ENCODE results near the gene WNK2.

Gene WNK2

GRCh38 chr9:93232388-93232960 lies 48.5 kb downstream of the WNK2 start:
- no peak overlapping the region for H3K27ac ChIP-seq (ENCODE audit: low read depth, low read length)
- H3K4me3 ChIP-seq (ENCODE audit: low read length): no peak overlapping the region
- H3K27me3 ChIP-seq (ENCODE audit: insufficient read depth, low read length): no peaks in the 10 kb centered on the region
- H3K4me1 ChIP-seq (ENCODE audit: insufficient read depth, low read length): no peaks in the 10 kb centered on the region
- H3K9ac ChIP-seq (ENCODE audit: low read depth, low read length): no peak overlapping the region
- WGBS: 87% methylated on average over 12 of the region's 12 CpGs
- 0 out of 2 replicates have a peak, but pooled peaks cover 4% of the 10 kb centered on the region for H3K36me3 ChIP-seq (ENCODE audit: insufficient read depth, low read length)
- H3K9me3 ChIP-seq (ENCODE audit: insufficient read depth, low read depth, low read length): no peaks in the 10 kb centered on the region

- H3K4me1 ChIP-seq (ENCODE audit: insufficient read depth, low read length): no peaks in the 10 kb centered on the region
- 78% methylated on average over 7 of the region's 7 CpGs for WGBS
- H3K9ac ChIP-seq (ENCODE audit: low read depth, low read length): no peak overlapping the region
- no peaks in the 10 kb centered on the region for H3K27me3 ChIP-seq (ENCODE audit: insufficient read depth, low read length)
- H3K9me3 ChIP-seq (ENCODE audit: insufficient read depth, low read depth, low read length): no peaks in the 10 kb centered on the region
- no peak overlapping the region for H3K27ac ChIP-seq (ENCODE audit: low read depth, low read length)
- peaks cover 5% of the 10 kb centered on the region; the same call in 1 of the 2 replicates for H3K36me3 ChIP-seq (ENCODE audit: insufficient read depth, low read length)
- H3K4me3 ChIP-seq (ENCODE audit: low read length): no peak overlapping the region
These were observed 49.1 kb downstream of the WNK2 start for GRCh38 chr9:93233033-93233432.

- H3K9me3 ChIP-seq (ENCODE audit: insufficient read depth, low read depth, low read length): no peaks in the 10 kb centered on the region
- H3K27me3 ChIP-seq (ENCODE audit: insufficient read depth, low read length): no peaks in the 10 kb centered on the region
- WGBS: 95% methylated on average over 15 of the region's 15 CpGs
- no peak overlapping the region for H3K4me3 ChIP-seq (ENCODE audit: low read length)
- no peaks in the 10 kb centered on the region for H3K4me1 ChIP-seq (ENCODE audit: insufficient read depth, low read length)
- H3K9ac ChIP-seq (ENCODE audit: low read depth, low read length): no peak overlapping the region
- H3K36me3 ChIP-seq (ENCODE audit: insufficient read depth, low read length): peaks cover 7% of the 10 kb centered on the region; the same call in 1 of the 2 replicates
- H3K27ac ChIP-seq (ENCODE audit: low read depth, low read length): no peak overlapping the region
These were observed 50.7 kb downstream of the WNK2 start for GRCh38 chr9:93234600-93234999.

GRCh38 chr9:93235300-93235960 lies 51.5 kb downstream of the WNK2 start:
- Histone ChIP-seq H3K4me1 (ENCODE audit: insufficient read depth, low read length) (no peaks in the 10 kb centered on the region), H3K27ac (ENCODE audit: low read depth, low read length) (no peak overlapping the region), H3K9me3 (ENCODE audit: insufficient read depth, low read depth, low read length) (no peaks in the 10 kb centered on the region), H3K9ac (ENCODE audit: low read depth, low read length) (no peak overlapping the region), H3K4me3 (ENCODE audit: low read length) (no peak overlapping the region), H3K27me3 (ENCODE audit: insufficient read depth, low read length) (no peaks in the 10 kb centered on the region), H3K36me3 (ENCODE audit: insufficient read depth, low read length) (peaks cover 7% of the 10 kb centered on the region; the same call in 1 of the 2 replicates)
- 94% methylated on average over 16 of the region's 16 CpGs for WGBS

- no peaks in the 10 kb centered on the region for H3K27me3 ChIP-seq (ENCODE audit: insufficient read depth, low read length)
- WGBS: 91% methylated on average over 15 of the region's 15 CpGs
These were observed 52.7 kb downstream of the WNK2 start for GRCh38 chr9:93236541-93237206.

GRCh38 chr9:93237540-93237939 lies 53.6 kb downstream of the WNK2 start:
- Histone ChIP-seq H3K4me3 (ENCODE audit: low read length) (no peak overlapping the region), H3K36me3 (ENCODE audit: insufficient read depth, low read length) (peaks cover 11% of the 10 kb centered on the region; the same call in 1 of the 2 replicates), H3K4me1 (ENCODE audit: insufficient read depth, low read length) (no peaks in the 10 kb centered on the region), H3K9ac (ENCODE audit: low read depth, low read length) (no peak overlapping the region), H3K27me3 (ENCODE audit: insufficient read depth, low read length) (no peaks in the 10 kb centered on the region), H3K27ac (ENCODE audit: low read depth, low read length) (no peak overlapping the region), H3K9me3 (ENCODE audit: insufficient read depth, low read depth, low read length) (no peaks in the 10 kb centered on the region)
- 94% methylated on average over 2 of the region's 2 CpGs for WGBS

More at GRCh38 chr9:93236541-93237206, 52.7 kb downstream of the WNK2 start:
- Histone ChIP-seq H3K9ac (ENCODE audit: low read depth, low read length) (no peak overlapping the region), H3K4me1 (ENCODE audit: insufficient read depth, low read length) (no peaks in the 10 kb centered on the region), H3K9me3 (ENCODE audit: insufficient read depth, low read depth, low read length) (no peaks in the 10 kb centered on the region), H3K4me3 (ENCODE audit: low read length) (no peak overlapping the region), H3K27ac (ENCODE audit: low read depth, low read length) (no peak overlapping the region), H3K36me3 (ENCODE audit: insufficient read depth, low read length) (peaks cover 11% of the 10 kb centered on the region; the same call in 1 of the 2 replicates)

GRCh38 chr9:93238953-93239925 lies 55.3 kb downstream of the WNK2 start:
- H3K9ac ChIP-seq (ENCODE audit: low read depth, low read length): no peak overlapping the region
- no peak overlapping the region for H3K27ac ChIP-seq (ENCODE audit: low read depth, low read length)
- 95% methylated on average over 19 of the region's 19 CpGs for WGBS
- no peaks in the 10 kb centered on the region for H3K9me3 ChIP-seq (ENCODE audit: insufficient read depth, low read depth, low read length)
- H3K4me3 ChIP-seq (ENCODE audit: low read length): no peak overlapping the region
- H3K27me3 ChIP-seq (ENCODE audit: insufficient read depth, low read length): no peaks in the 10 kb centered on the region
- peaks cover 11% of the 10 kb centered on the region; the same call in 1 of the 2 replicates for H3K36me3 ChIP-seq (ENCODE audit: insufficient read depth, low read length)
- H3K4me1 ChIP-seq (ENCODE audit: insufficient read depth, low read length): 0 out of 2 replicates have a peak, but pooled peaks cover 3% of the 10 kb centered on the region

GRCh38 chr9:93240891-93241334 lies 57.0 kb downstream of the WNK2 start:
- H3K27me3 ChIP-seq (ENCODE audit: insufficient read depth, low read length): no peaks in the 10 kb centered on the region
- H3K27ac ChIP-seq (ENCODE audit: low read depth, low read length): no peak overlapping the region
- no peak overlapping the region for H3K4me3 ChIP-seq (ENCODE audit: low read length)
- H3K9me3 ChIP-seq (ENCODE audit: insufficient read depth, low read depth, low read length): no peaks in the 10 kb centered on the region
- H3K4me1 ChIP-seq (ENCODE audit: insufficient read depth, low read length): 0 out of 2 replicates have a peak, but pooled peaks cover 3% of the 10 kb centered on the region
- H3K36me3 ChIP-seq (ENCODE audit: insufficient read depth, low read length): peaks cover 6% of the 10 kb centered on the region; the same call in 1 of the 2 replicates
- WGBS: 92% methylated on average over 9 of the region's 9 CpGs
- H3K9ac ChIP-seq (ENCODE audit: low read depth, low read length): no peak overlapping the region

GRCh38 chr9:93243112-93243511 lies 59.2 kb downstream of the WNK2 start:
- Histone ChIP-seq H3K36me3 (ENCODE audit: insufficient read depth, low read length) (peaks cover 5% of the 10 kb centered on the region; the same call in 1 of the 2 replicates), H3K4me3 (ENCODE audit: low read length) (no peak overlapping the region), H3K9ac (ENCODE audit: low read depth, low read length) (no peak overlapping the region), H3K27me3 (ENCODE audit: insufficient read depth, low read length) (no peaks in the 10 kb centered on the region), H3K4me1 (ENCODE audit: insufficient read depth, low read length) (peaks cover 3% of the 10 kb centered on the region; the same call in 1 of the 2 replicates), H3K27ac (ENCODE audit: low read depth, low read length) (no peak overlapping the region), H3K9me3 (ENCODE audit: insufficient read depth, low read depth, low read length) (no peaks in the 10 kb centered on the region)
- 75% methylated on average over 9 of the region's 9 CpGs for WGBS

GRCh38 chr9:93244101-93244500 lies 60.2 kb downstream of the WNK2 start:
- Histone ChIP-seq H3K4me1 (ENCODE audit: insufficient read depth, low read length) (peaks cover 11% of the 10 kb centered on the region; the same call in 1 of the 2 replicates), H3K27me3 (ENCODE audit: insufficient read depth, low read length) (no peaks in the 10 kb centered on the region), H3K9ac (ENCODE audit: low read depth, low read length) (no peak overlapping the region), H3K4me3 (ENCODE audit: low read length) (no peak overlapping the region), H3K36me3 (ENCODE audit: insufficient read depth, low read length) (peaks cover 4% of the 10 kb centered on the region; the same call in 1 of the 2 replicates), H3K9me3 (ENCODE audit: insufficient read depth, low read depth, low read length) (no peaks in the 10 kb centered on the region), H3K27ac (ENCODE audit: low read depth, low read length) (no peak overlapping the region)
- WGBS: 85% methylated on average over 5 of the region's 5 CpGs

All from HUES64 (cell line).